Neural progenitor cell (in vitro differentiated cells): ENCODE measurements around the gene PRB2. TPM values are rescaled to one million over a fixed set of nuclear protein-coding genes. Genes with fewer than 3 reads are reported as not detected.
"Not testable (repeated sequence)": the region's sequence is repeated elsewhere in the genome, so short reads cannot be mapped to it uniquely, and the experiment has no call there.

Experiments
- DNase-seq: peaks from one replicate; pipeline ENCODE4 v3.0.0-alpha.2; 2016; ENCODE audit warnings: low spot score
- H2AFZ ChIP-seq: fragments of 200-600 bp; sonication (generic); replicated peaks from 2 replicates; pipeline ENCODE4 v1.6.1; 2016; ENCODE audit warnings: antibody characterized with exemption
- H3F3A ChIP-seq: fragments of 200-600 bp; sonication (generic); 2 replicates; pipeline ENCODE4 v1.6.1; 2016; ENCODE audit warnings: antibody characterized with exemption, low read depth
- H3K27ac ChIP-seq: fragments of 200-600 bp; sonication (generic); 2 replicates; pipeline ENCODE4 v1.5.1; 2016; ENCODE audit warnings: mild to moderate bottlenecking
- H3K27me3 ChIP-seq: fragments of 200-600 bp; sonication (generic); 2 replicates; pipeline ENCODE4 v1.6.1; 2016; ENCODE audit warnings: mild to moderate bottlenecking, moderate library complexity
- H3K36me3 ChIP-seq: fragments of 200-600 bp; sonication (generic); 2 replicates; pipeline ENCODE4 v1.5.1; 2016
- H3K4me1 ChIP-seq: fragments of 200-600 bp; sonication (generic); 2 replicates; pipeline ENCODE4 v1.6.1; 2016; ENCODE audit warnings: mixed run types
- H3K4me2 ChIP-seq: fragments of 200-600 bp; sonication (generic); 2 replicates; pipeline ENCODE4 v1.6.1; 2016
- H3K4me3 ChIP-seq: fragments of 200-600 bp; sonication (generic); 2 replicates; pipeline ENCODE4 v1.5.1; 2016
- H3K79me2 ChIP-seq: fragments of 200-600 bp; sonication (generic); 2 replicates; pipeline ENCODE4 v1.6.1; 2016; ENCODE audit warnings: low read depth
- H3K9ac ChIP-seq: fragments of 200-600 bp; sonication (generic); 2 replicates; pipeline ENCODE4 v1.6.1; 2016
- H3K9me3 ChIP-seq: fragments of 200-600 bp; sonication (generic); 2 replicates; pipeline ENCODE4 v1.5.1; 2016; ENCODE audit warnings: low read depth
- H4K20me1 ChIP-seq: fragments of 200-600 bp; sonication (generic); 2 replicates; pipeline ENCODE4 v1.6.1; 2016; ENCODE audit warnings: low read depth
- H3K27ac Mint-ChIP-seq: 3 replicates; pipeline ENCODE4 v1.8.0; 2021; ENCODE audit warnings: mixed read lengths
- H3K27me3 Mint-ChIP-seq: 2 replicates; pipeline ENCODE4 v1.8.0; 2022; ENCODE audit warnings: low read depth, mild to moderate bottlenecking, inconsistent platforms, moderate library complexity, mixed read lengths; ENCODE audit not compliant: insufficient read depth
- H3K36me3 Mint-ChIP-seq: 3 replicates; pipeline ENCODE4 v1.8.0; 2021; ENCODE audit warnings: mixed read lengths
- H3K4me1 Mint-ChIP-seq: 3 replicates; pipeline ENCODE4 v1.8.0; 2021; ENCODE audit warnings: mixed read lengths
- H3K4me3 Mint-ChIP-seq: 3 replicates; pipeline ENCODE4 v1.8.0; 2021; ENCODE audit warnings: mild to moderate bottlenecking, moderate library complexity, mixed read lengths
- H3K9me3 Mint-ChIP-seq: 3 replicates; pipeline ENCODE4 v1.8.0; 2020; ENCODE audit warnings: mixed read lengths
- CTCF ChIP-seq: fragments of 200-600 bp; sonication (generic); IDR thresholded peaks from 2 replicates; pipeline ENCODE4 v1.5.1; 2017; ENCODE audit warnings: antibody characterized with exemption, mild to moderate bottlenecking
- EZH2 ChIP-seq: fragments of 200-600 bp; sonication (generic); IDR thresholded peaks from 2 replicates; pipeline ENCODE4 v1.6.1; 2017; ENCODE audit warnings: antibody characterized with exemption, mild to moderate bottlenecking, moderate library complexity
- EZH2phosphoT487 ChIP-seq: fragments of 200-600 bp; sonication (generic); IDR thresholded peaks from 2 replicates; pipeline ENCODE4 v1.6.1; 2017; ENCODE audit warnings: antibody characterized with exemption
- total RNA-seq: library from RNA; depleted of rRNA; stranded (reverse); fragments of >200 nt; gene quantifications from 2 replicates; pipeline ENCODE4 v1.2.3, GENCODE V29; 2015; ENCODE audit warnings: low replicate concordance

The PRB2 gene
- not detected in 2 replicates for total RNA-seq

- H3K4me3 ChIP-seq, H3K27me3 ChIP-seq, H3K27me3 Mint-ChIP-seq, H3F3A ChIP-seq, H3K4me1 Mint-ChIP-seq, H3K9me3 ChIP-seq, DNase-seq, H3K36me3 Mint-ChIP-seq, H3K4me3 Mint-ChIP-seq, H3K36me3 ChIP-seq, H3K79me2 ChIP-seq, H3K27ac Mint-ChIP-seq, H3K27ac ChIP-seq, H4K20me1 ChIP-seq, H3K4me1 ChIP-seq, H3K9me3 Mint-ChIP-seq, H3K9ac ChIP-seq, H2AFZ ChIP-seq, H3K4me2 ChIP-seq: not testable (repeated sequence)
Measured at GRCh38 chr12:11395467-11395866, at the start of gene PRB2. Gene PRB2 (minus strand): TSS chr12:11395567. CDS start chr12:11395529, 38 bp downstream.

GRCh38 chr12:11437966-11438365 lies 42.6 kb upstream of the PRB2 start:
- Histone ChIP-seq H3K9me3 (no peaks in the 10 kb centered on the region), H3K4me1 (no peaks in the 10 kb centered on the region), H3K79me2 (no peaks in the 10 kb centered on the region), H3K4me3 (no peak overlapping the region), H3K27me3 (no peaks in the 10 kb centered on the region), H2AFZ (no peak overlapping the region), H3K27ac (no peak overlapping the region), H3K4me2 (no peak overlapping the region), H3F3A (no peaks in the 10 kb centered on the region), H3K36me3 (no peaks in the 10 kb centered on the region), H4K20me1 (no peaks in the 10 kb centered on the region), H3K9ac (no peak overlapping the region)
- no peak overlapping the region for H3K4me3 Mint-ChIP-seq
- TF ChIP-seq EZH2 (no peak), EZH2phosphoT487 (no peak), CTCF (no peak)
- DNase-seq = no peak
- no peak overlapping the region for H3K27ac Mint-ChIP-seq
- H3K4me1 Mint-ChIP-seq = no peaks in the 10 kb centered on the region
- H3K27me3 Mint-ChIP-seq = no peaks in the 10 kb centered on the region
- no peaks in the 10 kb centered on the region for H3K36me3 Mint-ChIP-seq
- H3K9me3 Mint-ChIP-seq = no peaks in the 10 kb centered on the region

GRCh38 chr12:11433664-11434063 lies 38.3 kb upstream of the PRB2 start:
- DNase-seq = no peak
- no peak overlapping the region for H3K27ac ChIP-seq
- no peaks in the 10 kb centered on the region for H3K9me3 Mint-ChIP-seq
- H3K9ac ChIP-seq = no peak overlapping the region
- no peak overlapping the region for H3K4me3 ChIP-seq
- no peak for TF ChIP-seq EZH2phosphoT487
- no peak for TF ChIP-seq EZH2
- no peak for TF ChIP-seq CTCF
- H3K36me3 ChIP-seq = no peaks in the 10 kb centered on the region
- H3K9me3 ChIP-seq = no peaks in the 10 kb centered on the region
- H3K4me3 Mint-ChIP-seq = no peak overlapping the region
- no peaks in the 10 kb centered on the region for H3K27me3 Mint-ChIP-seq
- no peaks in the 10 kb centered on the region for H3K4me1 Mint-ChIP-seq
- H3K27ac Mint-ChIP-seq = no peak overlapping the region
- no peaks in the 10 kb centered on the region for H3K79me2 ChIP-seq
- H3K4me2 ChIP-seq = no peak overlapping the region
- no peaks in the 10 kb centered on the region for H3F3A ChIP-seq
- no peaks in the 10 kb centered on the region for H3K27me3 ChIP-seq
- no peaks in the 10 kb centered on the region for H4K20me1 ChIP-seq
- no peak overlapping the region for H2AFZ ChIP-seq
- H3K4me1 ChIP-seq = no peaks in the 10 kb centered on the region
- H3K36me3 Mint-ChIP-seq = no peaks in the 10 kb centered on the region

GRCh38 chr12:11431486-11431885 lies 36.1 kb upstream of the PRB2 start:
- Histone ChIP-seq H3K27me3 (no peaks in the 10 kb centered on the region), H4K20me1 (no peaks in the 10 kb centered on the region), H3K4me3 (no peak overlapping the region), H3K4me2 (no peak overlapping the region), H3K79me2 (no peaks in the 10 kb centered on the region), H3K36me3 (no peaks in the 10 kb centered on the region), H2AFZ (no peak overlapping the region), H3F3A (no peaks in the 10 kb centered on the region), H3K4me1 (no peaks in the 10 kb centered on the region), H3K27ac (no peak overlapping the region), H3K9ac (no peak overlapping the region), H3K9me3 (no peaks in the 10 kb centered on the region)
- Mint-ChIP-seq H3K4me1 (no peaks in the 10 kb centered on the region), H3K27ac (no peak overlapping the region), H3K9me3 (no peaks in the 10 kb centered on the region), H3K27me3 (no peaks in the 10 kb centered on the region), H3K36me3 (no peaks in the 10 kb centered on the region), H3K4me3 (no peak overlapping the region)
- no peak for DNase-seq
- TF ChIP-seq CTCF (no peak), EZH2phosphoT487 (no peak), EZH2 (no peak)
